ENCODE results near the gene SLF1.

The SLF1 gene

DNA sequence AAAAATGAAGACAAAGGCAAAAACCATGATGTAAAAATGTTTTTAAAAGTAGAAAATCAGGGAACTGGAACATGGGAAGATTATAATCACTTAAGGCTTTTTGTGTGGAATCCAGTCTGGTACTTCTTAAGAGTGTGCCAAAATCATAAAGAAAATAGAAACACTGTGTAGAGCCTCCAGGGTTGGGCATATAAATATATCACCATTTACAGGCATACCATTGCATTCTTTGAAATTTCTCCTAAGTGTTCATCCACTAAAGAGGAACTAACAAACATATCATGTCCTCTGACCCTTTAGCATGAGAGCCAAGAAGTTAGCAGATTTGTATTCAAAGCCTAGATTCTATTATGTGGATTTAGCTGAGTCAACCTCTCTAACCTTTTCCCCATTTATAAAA is 93.3 kb downstream of the SLF1 start:
- DNase-seq (ENCODE audit: low read depth in 2 of 2), result no peak

DNA sequence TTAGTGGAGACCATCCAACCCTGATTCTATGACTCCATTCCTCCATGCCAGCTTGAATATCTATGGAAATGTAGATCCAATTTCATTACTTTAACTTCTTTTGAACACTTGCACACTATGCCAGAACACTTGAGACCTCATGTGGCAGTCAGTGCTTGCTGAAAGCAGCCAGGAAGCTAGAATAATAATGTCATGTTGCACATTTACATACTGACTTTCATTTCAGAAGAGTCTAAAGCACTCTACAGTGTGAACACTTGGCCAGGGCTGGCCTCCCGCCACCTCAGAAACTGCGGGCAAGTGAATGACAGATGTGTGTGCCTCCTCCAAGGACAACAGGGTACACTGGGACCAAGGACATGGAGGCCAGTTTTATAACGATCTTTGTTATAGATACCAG is 97.3 kb downstream of the SLF1 start:
- DNase-seq (ENCODE audit: low read depth in 2 of 2), result no peak

DNA sequence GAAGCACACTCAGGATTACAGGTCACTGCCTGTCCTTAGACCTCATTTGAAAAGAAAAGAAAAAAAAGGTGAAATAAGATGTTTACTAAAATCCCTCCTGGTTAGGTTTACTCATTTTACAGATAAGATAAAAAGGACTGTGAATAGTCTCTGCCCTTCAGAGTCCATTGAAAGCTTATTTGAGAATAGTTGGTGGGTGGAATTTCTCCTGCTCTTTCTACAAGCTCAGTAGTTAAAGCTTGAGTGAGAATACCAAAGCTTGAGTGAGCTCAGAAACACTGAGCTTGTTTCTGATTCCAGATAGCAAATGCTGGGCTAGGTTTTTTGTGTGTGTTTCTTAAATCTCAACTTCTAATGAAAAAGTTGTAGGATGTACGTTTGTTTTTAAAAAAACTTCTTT is 106.7 kb downstream of the SLF1 start:
- DNase-seq (ENCODE audit: low read depth in 2 of 2), result no peak

DNA sequence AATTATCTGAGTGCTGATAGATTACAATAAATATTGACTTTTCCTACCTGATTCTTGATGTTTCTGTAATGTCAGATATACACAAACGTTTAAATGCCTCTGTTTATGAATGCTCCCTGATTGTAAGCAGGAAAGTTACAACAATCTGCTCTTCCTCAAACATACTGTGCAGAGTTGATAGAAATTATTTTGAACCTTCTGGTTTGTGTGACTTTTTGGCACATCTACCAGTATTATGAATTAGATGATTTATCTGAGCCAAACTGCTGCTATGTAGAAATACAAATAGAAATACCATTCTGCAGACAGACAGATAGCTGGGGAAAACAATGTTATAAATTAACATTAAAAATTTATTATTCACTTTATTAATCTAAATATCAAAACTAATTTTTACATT is 113.0 kb downstream of the SLF1 start:
- no peak for DNase-seq (ENCODE audit: low read depth in 2 of 2)

DNA sequence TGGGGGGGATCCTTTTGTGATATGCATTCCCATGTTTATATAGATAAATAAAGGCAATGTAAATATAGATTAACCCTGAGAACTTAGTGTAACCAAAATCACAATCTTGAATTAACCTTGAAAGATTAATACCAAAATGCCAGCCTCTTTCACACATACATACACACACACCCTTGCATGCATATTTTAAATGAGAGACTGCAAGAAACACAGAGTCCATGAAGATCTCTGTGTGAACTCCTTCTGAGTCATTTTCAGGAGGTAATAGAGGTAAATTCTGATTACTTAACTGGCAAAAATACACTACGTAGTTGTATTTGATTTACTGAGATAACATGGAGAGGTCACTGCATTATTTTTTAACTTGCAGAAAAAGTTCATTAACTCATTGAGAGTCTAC is 118.0 kb downstream of the SLF1 start:
- DNase-seq (ENCODE audit: low read depth in 2 of 2), result no peak

DNA sequence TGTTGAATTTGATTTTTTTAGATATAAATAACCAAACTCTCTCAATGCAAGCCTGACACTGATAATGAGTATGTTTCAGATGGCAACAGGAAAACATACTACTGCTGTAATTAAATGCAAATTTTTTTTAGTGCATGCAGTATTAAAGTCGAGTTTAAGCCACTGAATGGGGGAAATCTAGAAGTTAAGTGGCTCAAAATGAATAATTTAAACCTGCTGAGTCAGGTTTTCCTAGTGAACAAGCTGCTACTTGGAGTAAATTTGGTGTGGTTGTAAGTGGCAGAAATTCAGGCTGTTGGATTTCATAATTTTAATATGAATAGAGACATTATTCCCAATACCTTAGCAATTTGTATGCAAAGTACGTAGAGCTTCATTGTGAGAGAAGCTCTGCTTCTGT is 121.8 kb downstream of the SLF1 start:
- no peak for DNase-seq (ENCODE audit: low read depth in 2 of 2)

DNA sequence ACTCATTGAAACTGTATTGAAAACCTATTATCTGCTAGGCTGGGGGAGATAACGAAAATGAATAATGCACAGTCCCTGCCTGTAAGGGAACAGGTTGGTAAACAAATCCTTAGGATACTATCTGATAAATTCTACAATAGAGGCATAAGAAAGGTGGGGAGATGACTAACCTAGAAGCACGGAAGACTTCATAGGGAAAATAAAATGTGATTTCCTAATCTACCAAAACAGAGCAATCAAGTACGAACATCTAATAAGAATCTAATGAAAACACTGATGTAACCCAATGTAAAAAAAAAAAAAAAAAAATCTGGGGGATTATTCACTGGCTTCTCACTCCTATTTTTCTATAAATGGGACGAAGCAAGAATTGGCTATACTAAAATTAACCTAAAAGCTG is 124.4 kb downstream of the SLF1 start:
- DNase-seq (ENCODE audit: low read depth in 2 of 2), result no peak

DNA sequence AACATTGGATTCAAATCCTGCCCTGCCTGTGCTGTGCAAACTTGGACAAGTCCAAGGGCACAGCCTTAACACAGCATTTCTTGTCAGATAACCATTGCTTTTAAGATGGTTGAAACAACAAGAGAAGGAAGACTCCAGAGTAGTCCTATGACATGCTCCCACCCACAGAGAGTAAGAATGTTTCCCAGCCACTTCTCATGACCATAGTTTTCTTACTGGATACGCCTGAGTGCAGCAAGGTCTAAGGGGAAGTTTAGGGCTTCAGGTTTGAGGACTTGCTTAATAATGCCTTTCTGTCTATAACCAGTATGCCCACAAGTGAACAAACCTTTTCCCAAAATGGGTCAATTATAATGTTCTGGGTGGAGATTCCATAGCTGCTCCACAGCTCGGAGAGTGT is 126.4 kb downstream of the SLF1 start:
- no peak for DNase-seq (ENCODE audit: low read depth in 2 of 2)

DNA sequence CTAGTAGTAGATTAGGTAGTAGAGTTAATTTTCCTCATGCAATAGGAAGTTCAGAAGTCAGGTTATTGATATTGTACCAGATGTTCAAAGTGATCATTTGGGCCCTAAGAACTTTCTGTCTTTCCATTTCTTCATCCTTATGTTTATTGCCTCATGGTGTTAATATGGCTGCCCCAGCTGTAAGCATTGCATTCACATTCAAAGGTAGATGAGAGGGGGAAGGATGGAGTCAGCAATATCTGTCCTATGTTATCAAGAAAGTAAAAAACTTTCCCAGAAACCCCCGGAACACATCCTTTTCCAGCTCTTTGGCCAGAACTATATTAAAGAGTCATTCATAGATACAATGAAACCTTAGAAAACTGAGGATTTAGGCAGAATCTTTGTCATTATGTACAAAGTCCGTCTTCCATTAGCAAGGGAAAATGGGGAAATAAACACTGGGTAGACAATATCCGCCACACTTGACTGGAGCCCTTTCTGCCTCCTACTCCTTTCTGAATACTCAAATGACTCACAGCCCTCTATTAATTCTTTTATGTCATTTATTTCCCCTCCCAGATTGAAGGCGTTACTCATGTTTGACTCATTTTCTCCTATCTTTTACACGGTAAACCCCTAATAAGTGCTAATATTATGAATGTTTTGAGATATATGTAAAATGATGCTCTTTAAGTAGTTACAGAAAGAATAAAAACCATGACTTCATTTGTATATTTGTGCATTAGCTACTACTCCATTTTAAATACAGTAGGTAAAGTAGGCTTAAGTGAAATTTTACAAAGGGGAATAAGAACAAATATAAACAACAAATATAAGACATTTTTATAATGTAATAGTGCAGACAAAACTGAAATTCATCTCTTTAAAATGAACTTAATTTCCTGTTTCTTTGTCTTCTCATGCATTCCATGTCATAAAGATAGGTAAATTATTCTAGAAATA is 127.6 kb downstream of the SLF1 start:
- no peak for DNase-seq (ENCODE audit: low read depth in 2 of 2)

DNA sequence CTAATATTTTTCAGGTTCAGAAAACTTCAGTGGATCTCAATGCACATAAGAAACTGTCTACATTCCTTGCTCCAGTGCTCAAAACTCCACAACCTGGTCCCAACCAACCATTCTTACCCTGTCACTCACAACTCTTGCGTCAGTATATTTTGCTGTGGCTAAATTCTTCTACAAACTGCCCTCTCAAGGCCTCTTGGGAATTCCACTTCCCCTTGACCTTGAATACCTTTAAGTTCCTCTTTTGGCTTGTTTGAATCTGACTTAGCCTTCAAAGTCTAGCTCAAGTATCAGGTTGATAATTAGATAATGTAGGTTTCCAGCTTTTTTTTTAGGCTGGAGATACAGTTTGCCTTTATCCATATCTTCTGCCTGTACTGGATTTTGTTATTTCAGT is 128.3 kb downstream of the SLF1 start:
- DNase-seq (ENCODE audit: low read depth in 2 of 2), result no peak

All from activated CD4-positive, alpha-beta T cell treated with anti-CD3 and anti-CD28 coated beads for 24 hours (primary cell).